Stomach (tissue), 9 donors: Measurements from ENCODE around the gene EVX1. TPM values are rescaled to one million over a fixed set of nuclear protein-coding genes. Genes with fewer than 3 reads are reported as not detected.

Experiments
- DNase-seq, 2 donors: peaks; one replicate each; pipeline versions ENCODE4 v3.0.0 to v3.0.0-alpha.2; 2013 to 2019
- H3K27ac ChIP-seq, 5 donors: fragments of 200-600 bp in 4 of 5; sonication (generic) in 4 of 5; one replicate each; pipeline ENCODE4 v1.5.1; 2013 to 2019; ENCODE audit warnings: mild to moderate bottlenecking in 1 of 5, moderate library complexity in 1 of 5
- H3K27me3 ChIP-seq, 3 donors: fragments of 200-600 bp; sonication (generic); one replicate each; pipeline ENCODE4 v1.5.1; 2017 to 2019; ENCODE audit warnings: mixed run types in 1 of 3
- H3K36me3 ChIP-seq, 4 donors: fragments of 200-600 bp; sonication (generic); 1 replicate in 3 of 4; 2 replicates in 1 of 4; pipeline ENCODE4 v1.5.1; 2016 to 2019
- H3K4me1 ChIP-seq, 4 donors: fragments of 200-600 bp; sonication (generic); one replicate each; pipeline ENCODE4 v1.5.1; 2016 to 2019
- H3K4me3 ChIP-seq, 4 donors: fragments of 200-600 bp; sonication (generic) in 3 of 4; one replicate each; pipeline ENCODE4 v1.5.1; 2016 to 2019; ENCODE audit warnings: mild to moderate bottlenecking in 1 of 4
- H3K9me3 ChIP-seq, 4 donors: fragments of 200-600 bp; sonication (generic); one replicate each; pipeline ENCODE4 v1.5.1; 2016 to 2019
- EP300 ChIP-seq: sonication (generic); formaldehyde crosslinking; IDR thresholded peaks from one replicate; pipeline ENCODE4 v1.6.1; 2017; ENCODE audit warnings: antibody characterized with exemption
- POLR2A ChIP-seq, 4 donors: fragments of 450-650 bp; IDR thresholded peaks; one replicate each; pipeline ENCODE4 v1.6.1; 2016; ENCODE audit warnings: antibody characterized with exemption in 4 of 4, control low read depth in 2 of 4, mild to moderate bottlenecking in 1 of 4, moderate library complexity in 1 of 4
- POLR2AphosphoS5 ChIP-seq, 3 donors: sonication (generic); formaldehyde crosslinking; IDR thresholded peaks; one replicate each; pipeline ENCODE4 v1.6.1; 2016; ENCODE audit warnings: antibody characterized with exemption in 3 of 3
- WGBS, 5 donors: extraction: QIAGEN DNeasy Blood & Tissue Kit in 3 of 5; methylation state at CpG; one replicate each; pipeline versions ENCODE4 v1.1.5 to v1.1.7; 2013 to 2018; 5-methylcytosine and 5-hydroxymethylcytosine counted together
- intact Hi-C: fragments of 100-400 bp; cut with DNase I; formaldehyde crosslinking; loops from one replicate; pipeline ENCODE4 v1.15.1; 2023; ENCODE audit warnings: low total_unique reads
- polyA plus RNA-seq, 3 donors: library from polyadenylated mRNA; stranded (reverse); fragments of 200-250 nt; gene quantifications; one replicate each; pipeline ENCODE4 v1.2.3, GENCODE V29; 2013
- total RNA-seq, 5 donors: library from RNA; depleted of rRNA; stranded (reverse); fragments of >200 nt; gene quantifications; one replicate each; pipeline versions ENCODE4 v1.1.0 to v1.2.3, GENCODE V29; 2014 to 2016
- TF ChIP-seq, protein P1 (sequence below), 7 experiments: fragments of 450-650 bp in 4 of 7; fragments of 200-600 bp in 3 of 7; sonication (generic) in 3 of 7; IDR thresholded peaks; one replicate each; pipeline ENCODE4 v1.5.1; 2016 to 2019; ENCODE audit warnings: antibody characterized with exemption in 7 of 7, control low read depth in 2 of 7, mild to moderate bottlenecking in 1 of 7
- donor health status: healthy with polysubstance abuse.
- donor health status: Bipolar disorder and iron deficiency.
- donor health status: healthy.

The EVX1 gene
- total and polyA plus RNA-seq, 8 donors, result not detected

DNA sequence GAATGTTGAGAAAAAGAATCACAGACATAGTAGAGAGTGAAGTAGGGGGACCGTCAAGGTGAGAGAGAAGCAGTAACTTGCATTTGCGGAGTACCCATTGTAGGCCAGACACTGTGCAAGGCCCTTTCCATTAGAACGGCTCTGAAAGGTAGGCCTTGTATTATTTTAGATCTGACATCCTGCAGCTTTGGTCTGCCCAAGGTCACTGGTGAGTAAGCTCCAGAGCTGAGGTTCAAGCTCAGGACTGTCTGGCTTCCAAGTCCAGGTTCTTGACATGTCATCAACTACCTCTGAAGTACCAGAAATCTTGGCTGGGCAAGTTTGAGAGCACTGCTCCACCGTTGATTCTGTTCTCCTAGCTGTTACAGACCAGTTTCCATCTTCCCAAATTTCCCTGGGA is 13.2 kb upstream of the EVX1 start:
- intact Hi-C loops, result no loop called here
- 80 to 88% (median 84%) methylated on average over 4 of the region's 4 CpGs for WGBS, 5 donors
- Histone ChIP-seq H3K27ac (no peak overlapping the region), H3K27me3 (peaks cover 9 to 97% (median 33%) of the 10 kb centered on the region in 3 donors), H3K4me3 (no peak overlapping the region), H3K4me1 (peaks cover 0 to 10% (median 5%) of the 10 kb centered on the region in 4 donors), H3K36me3 (no peaks in the 10 kb centered on the region), H3K9me3 (no peaks in the 10 kb centered on the region)
- TF ChIP-seq, protein P1, sequence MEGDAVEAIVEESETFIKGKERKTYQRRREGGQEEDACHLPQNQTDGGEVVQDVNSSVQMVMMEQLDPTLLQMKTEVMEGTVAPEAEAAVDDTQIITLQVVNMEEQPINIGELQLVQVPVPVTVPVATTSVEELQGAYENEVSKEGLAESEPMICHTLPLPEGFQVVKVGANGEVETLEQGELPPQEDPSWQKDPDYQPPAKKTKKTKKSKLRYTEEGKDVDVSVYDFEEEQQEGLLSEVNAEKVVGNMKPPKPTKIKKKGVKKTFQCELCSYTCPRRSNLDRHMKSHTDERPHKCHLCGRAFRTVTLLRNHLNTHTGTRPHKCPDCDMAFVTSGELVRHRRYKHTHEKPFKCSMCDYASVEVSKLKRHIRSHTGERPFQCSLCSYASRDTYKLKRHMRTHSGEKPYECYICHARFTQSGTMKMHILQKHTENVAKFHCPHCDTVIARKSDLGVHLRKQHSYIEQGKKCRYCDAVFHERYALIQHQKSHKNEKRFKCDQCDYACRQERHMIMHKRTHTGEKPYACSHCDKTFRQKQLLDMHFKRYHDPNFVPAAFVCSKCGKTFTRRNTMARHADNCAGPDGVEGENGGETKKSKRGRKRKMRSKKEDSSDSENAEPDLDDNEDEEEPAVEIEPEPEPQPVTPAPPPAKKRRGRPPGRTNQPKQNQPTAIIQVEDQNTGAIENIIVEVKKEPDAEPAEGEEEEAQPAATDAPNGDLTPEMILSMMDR (IDR thresholded peaks at IDR 0.05), result no peak
- TF ChIP-seq EP300 (no peak), POLR2A (IDR thresholded peaks at IDR 0.05) (no peak), POLR2AphosphoS5 (IDR thresholded peaks at IDR 0.05) (no peak)
- DNase-seq, result no peak

DNA sequence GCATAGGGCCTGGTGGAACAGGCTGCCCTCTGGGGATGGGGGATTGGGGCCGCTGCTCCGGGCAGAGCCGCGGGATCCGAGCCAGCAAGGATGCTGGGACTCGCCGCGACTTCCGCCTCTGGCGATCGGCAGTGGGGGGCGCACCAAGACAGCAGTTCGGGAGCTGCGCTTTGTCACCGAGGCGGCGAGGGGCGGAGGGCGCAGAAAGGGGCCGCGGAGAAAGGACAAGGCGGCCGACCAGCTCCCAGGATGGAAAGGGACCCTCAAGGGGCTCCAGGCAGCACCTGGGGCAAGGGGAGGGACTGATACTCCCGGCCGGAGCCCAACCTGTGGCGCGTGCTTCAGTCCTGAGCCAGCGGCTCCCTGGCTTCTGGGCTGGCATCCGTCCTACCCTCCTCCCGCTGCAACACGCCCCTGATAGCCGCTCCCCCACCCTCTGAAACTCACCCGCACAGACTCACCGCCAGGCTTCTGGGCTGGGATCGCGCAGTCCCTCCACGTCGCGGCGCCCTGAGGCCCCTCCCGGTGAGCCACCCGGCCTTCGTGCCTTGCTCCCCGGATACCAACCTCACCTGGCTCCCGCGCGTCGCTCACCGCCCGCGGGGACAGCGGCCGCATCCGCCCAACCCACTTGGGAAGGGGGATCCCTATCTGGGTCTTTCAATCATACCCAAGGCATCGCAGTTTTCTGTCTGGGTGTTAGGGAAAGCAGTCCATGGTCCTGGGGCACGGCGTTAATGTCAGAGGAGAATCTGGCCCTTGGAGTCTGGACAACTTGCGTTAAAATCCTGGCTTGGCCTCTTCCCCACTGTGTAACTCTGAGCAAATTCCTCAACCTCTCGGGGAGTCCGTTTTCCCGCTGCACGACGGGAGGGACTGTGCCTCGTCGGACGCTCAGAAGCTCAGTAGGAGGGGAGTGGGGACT is 7.0 kb upstream of the EVX1 start:
- Histone ChIP-seq H3K36me3 (no peaks in the 10 kb centered on the region), H3K9me3 (no peaks in the 10 kb centered on the region), H3K27me3 (peaks cover 9 to 99% (median 71%) of the 10 kb centered on the region in 3 donors), H3K4me3 (peak overlapping the region; percentile 35 to 51 (median 40)), H3K4me1 (peaks cover 15 to 32% (median 22%) of the 10 kb centered on the region in 4 donors), H3K27ac (no peak overlapping the region)
- TF ChIP-seq, protein P1 (IDR thresholded peaks at IDR 0.05), result peak in 1 of 7 experiments; percentile 7
- TF ChIP-seq POLR2A (IDR thresholded peaks at IDR 0.05), result no peak
- 4 to 12% (median 6%) methylated on average over 27 to 66 of the region's 66 CpGs for WGBS, 5 donors
- peak; percentile 50 to 86 for DNase-seq
- intact Hi-C loops, result no loop called here

DNA sequence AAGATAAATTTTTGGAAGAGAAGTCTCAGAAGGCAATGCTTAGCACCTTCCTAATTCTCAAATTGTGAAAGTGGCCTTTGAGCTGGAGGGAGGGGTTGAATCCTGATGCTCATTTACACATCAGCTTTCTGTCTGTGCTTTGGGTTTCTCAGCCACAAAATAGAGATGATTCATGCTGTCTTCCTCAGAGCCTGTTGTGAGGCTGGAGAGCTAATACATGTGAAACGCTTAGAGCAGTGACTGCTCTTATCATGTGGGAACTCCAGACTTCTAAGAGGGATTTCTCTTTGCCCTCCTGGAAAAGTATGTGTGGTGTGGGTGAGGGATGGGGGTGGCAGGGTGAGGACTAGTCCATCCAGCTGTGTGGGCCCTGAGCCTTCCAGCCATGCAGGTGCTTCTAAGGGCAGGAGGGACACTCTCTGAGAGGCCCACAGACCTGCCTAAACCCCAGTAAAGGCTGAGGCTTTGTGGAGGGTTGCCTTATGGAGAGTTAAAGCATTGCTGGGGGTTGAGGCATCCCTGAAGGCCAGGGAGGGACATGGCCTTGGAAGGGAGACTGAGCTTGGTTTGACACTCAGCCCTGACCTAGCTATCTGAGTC is 4.8 kb upstream of the EVX1 start:
- H3K4me1 ChIP-seq, result peaks cover 21 to 41% (median 29%) of the 10 kb centered on the region in 4 donors
- no peak overlapping the region for H3K4me3 ChIP-seq
- H3K27me3 ChIP-seq, result peaks cover 15 to 100% (median 92%) of the 10 kb centered on the region in 3 donors
- H3K36me3 ChIP-seq, result no peaks in the 10 kb centered on the region
- TF ChIP-seq POLR2AphosphoS5 (IDR thresholded peaks at IDR 0.05), result no peak
- TF ChIP-seq, protein P1 (IDR thresholded peaks at IDR 0.05), result no peak
- TF ChIP-seq EP300, result no peak
- TF ChIP-seq POLR2A (IDR thresholded peaks at IDR 0.05), result no peak
- DNase-seq, result no peak
- WGBS, 5 donors, result 77 to 100% (median 83%) methylated on average over 1 of the region's 1 CpG
- H3K27ac ChIP-seq, result no peak overlapping the region
- intact Hi-C loops, result no loop called here
- H3K9me3 ChIP-seq, result no peaks in the 10 kb centered on the region

DNA sequence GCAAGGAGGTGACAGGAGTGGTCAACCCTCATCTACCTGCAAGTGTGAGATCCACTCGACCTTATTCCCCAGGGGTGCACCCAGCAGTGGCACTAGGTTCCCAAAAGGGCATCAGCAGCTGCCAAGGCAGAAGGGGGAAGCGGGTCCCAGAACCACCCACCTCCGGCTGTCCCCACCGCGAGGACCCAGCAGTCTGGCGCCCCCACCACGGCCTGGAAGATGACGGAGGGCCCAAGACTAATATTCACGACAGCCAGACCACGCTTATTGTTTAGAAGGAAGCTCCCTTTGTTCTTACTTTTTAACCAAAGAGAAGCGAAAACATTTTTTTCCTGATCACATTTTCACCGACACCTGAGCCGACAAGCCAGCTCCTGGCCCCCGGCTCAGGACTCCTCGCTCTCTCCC is 3.6 kb upstream of the EVX1 start:
- DNase-seq, result no peak
- Histone ChIP-seq H3K27me3 (peaks cover 25 to 100% (median 97%) of the 10 kb centered on the region in 3 donors), H3K9me3 (no peaks in the 10 kb centered on the region), H3K4me3 (peak overlapping the region in 2 of 4 donors; percentile 3 to 11), H3K36me3 (no peaks in the 10 kb centered on the region), H3K27ac (no peak overlapping the region), H3K4me1 (peaks cover 28 to 52% (median 40%) of the 10 kb centered on the region in 4 donors)
- WGBS, 5 donors, result 35 to 58% (median 48%) methylated on average over 15 of the region's 15 CpGs
- intact Hi-C loops, result no loop called here
- TF ChIP-seq EP300, result no peak
- TF ChIP-seq POLR2AphosphoS5 (IDR thresholded peaks at IDR 0.05), result no peak
- TF ChIP-seq, protein P1 (IDR thresholded peaks at IDR 0.05), result no peak
- TF ChIP-seq POLR2A (IDR thresholded peaks at IDR 0.05), result no peak
